AG04450 (cell line): Measurements from ENCODE around the gene TTC3. TPM values are rescaled to one million over a fixed set of nuclear protein-coding genes. Genes with fewer than 3 reads are reported as not detected.

Source experiments
- CTCF ChIA-PET: fragments of 300-600, 350-600 bp; formaldehyde crosslinking; extraction: SDS; loops from one replicate; lab custom pipeline; 2022; ENCODE audit warnings: antibody characterized with exemption, inconsistent platforms; lab: Charles Lee
- POLR2A ChIA-PET: fragments of 350-600 bp; formaldehyde crosslinking; extraction: SDS; loops from one replicate; lab custom pipeline; 2021; ENCODE audit warnings: antibody characterized with exemption, inconsistent platforms; lab: Yijun Ruan, JAX
- DNase-seq: peaks from one replicate; pipeline ENCODE4 v3.0.0-alpha.2; 2011; ENCODE audit warnings: low read depth, low spot score
- H3K27ac ChIP-seq: one replicate; pipeline ENCODE4 v1.5.1; 2012; ENCODE audit warnings: low read depth, low read length, control low read depth
- H3K27me3 ChIP-seq: one replicate; pipeline ENCODE4 v1.6.0; 2012; ENCODE audit warnings: low read length; ENCODE audit not compliant: control insufficient read depth, insufficient read depth
- H3K4me3 ChIP-seq: 2 replicates; pipeline ENCODE4 v1.5.1; 2011; ENCODE audit warnings: mild to moderate bottlenecking, low read depth, low read length, control low read depth
- H3K9me3 ChIP-seq: 2 replicates; pipeline ENCODE4 v1.5.1; 2012; ENCODE audit warnings: low read length; ENCODE audit not compliant: control insufficient read depth, insufficient read depth
- polyA plus RNA-seq: library from polyadenylated mRNA; depleted of rRNA; stranded (reverse); fragments of >200 nt; gene quantifications from 2 replicates; pipeline ENCODE4 v1.2.3, GENCODE V29; 2011
- TF ChIP-seq, protein P1 (sequence below): IDR thresholded peaks from 2 replicates; pipeline ENCODE4 v1.5.1; 2011; ENCODE audit warnings: low read depth, low read length, control low read depth, inconsistent platforms

TTC3 gene
- polyA plus RNA-seq, 1 experiment = 224 TPM

DNA sequence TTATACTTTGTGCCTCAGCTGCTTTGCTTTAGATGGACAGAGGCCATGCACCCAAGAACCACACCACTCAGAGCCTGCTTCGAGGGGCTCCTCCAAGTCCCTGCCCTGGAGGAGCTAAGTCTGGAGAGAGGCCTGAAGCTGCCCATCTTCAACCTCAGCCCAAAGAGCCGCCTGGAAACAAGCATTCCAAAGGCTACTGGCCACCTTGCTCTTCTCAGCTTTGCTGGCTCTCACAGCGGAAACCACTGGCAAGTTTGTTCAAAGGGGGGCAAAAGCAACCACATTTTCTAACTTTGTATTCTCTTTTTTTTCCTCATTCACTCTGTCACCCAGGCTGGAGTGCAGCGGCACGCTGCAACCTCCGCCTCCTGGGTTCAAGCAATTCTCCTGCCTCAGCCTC lies 170.9 kb downstream of the TTC3 start:
- H3K27me3 ChIP-seq = no peaks in the 10 kb centered on the region
- POLR2A ChIA-PET = no interaction called here
- DNase-seq = no peak
- CTCF ChIA-PET = no interaction called here
- H3K9me3 ChIP-seq = no peaks in the 10 kb centered on the region
- H3K4me3 ChIP-seq = no peak overlapping the region
- TF ChIP-seq, protein P1, sequence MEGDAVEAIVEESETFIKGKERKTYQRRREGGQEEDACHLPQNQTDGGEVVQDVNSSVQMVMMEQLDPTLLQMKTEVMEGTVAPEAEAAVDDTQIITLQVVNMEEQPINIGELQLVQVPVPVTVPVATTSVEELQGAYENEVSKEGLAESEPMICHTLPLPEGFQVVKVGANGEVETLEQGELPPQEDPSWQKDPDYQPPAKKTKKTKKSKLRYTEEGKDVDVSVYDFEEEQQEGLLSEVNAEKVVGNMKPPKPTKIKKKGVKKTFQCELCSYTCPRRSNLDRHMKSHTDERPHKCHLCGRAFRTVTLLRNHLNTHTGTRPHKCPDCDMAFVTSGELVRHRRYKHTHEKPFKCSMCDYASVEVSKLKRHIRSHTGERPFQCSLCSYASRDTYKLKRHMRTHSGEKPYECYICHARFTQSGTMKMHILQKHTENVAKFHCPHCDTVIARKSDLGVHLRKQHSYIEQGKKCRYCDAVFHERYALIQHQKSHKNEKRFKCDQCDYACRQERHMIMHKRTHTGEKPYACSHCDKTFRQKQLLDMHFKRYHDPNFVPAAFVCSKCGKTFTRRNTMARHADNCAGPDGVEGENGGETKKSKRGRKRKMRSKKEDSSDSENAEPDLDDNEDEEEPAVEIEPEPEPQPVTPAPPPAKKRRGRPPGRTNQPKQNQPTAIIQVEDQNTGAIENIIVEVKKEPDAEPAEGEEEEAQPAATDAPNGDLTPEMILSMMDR = no peak
- H3K27ac ChIP-seq = no peak overlapping the region

DNA sequence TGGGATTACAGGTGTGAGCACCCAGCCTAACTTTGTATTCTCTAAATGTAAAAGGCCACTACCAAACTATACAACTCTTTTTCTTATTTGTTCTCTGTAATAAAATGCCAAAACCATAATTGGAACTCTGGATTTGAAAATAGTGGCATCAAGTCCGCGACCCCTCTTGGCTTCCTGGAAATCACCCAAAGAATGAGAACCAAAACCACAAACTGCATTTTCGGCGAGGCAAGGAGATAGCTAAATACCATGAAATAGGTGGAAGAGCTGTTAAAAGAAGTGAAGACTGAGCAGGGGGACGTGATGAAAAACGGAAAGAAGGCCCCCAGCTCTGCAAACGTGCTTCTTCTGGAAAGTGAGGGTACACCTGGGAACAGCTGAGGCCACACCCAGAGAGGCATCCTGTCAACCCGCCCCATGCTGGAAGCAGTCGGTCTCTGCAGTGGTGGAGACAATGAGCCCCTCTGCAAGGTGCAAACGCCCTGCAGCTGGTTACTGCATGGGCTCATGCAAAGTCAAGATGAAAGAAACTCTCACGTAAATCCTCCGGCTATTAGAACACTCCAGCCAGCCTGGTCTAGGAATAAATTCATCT lies 171.5 kb downstream of the TTC3 start:
- DNase-seq = no peak
- ChIA-PET POLR2A (no interaction called here), CTCF (no interaction called here)

DNA sequence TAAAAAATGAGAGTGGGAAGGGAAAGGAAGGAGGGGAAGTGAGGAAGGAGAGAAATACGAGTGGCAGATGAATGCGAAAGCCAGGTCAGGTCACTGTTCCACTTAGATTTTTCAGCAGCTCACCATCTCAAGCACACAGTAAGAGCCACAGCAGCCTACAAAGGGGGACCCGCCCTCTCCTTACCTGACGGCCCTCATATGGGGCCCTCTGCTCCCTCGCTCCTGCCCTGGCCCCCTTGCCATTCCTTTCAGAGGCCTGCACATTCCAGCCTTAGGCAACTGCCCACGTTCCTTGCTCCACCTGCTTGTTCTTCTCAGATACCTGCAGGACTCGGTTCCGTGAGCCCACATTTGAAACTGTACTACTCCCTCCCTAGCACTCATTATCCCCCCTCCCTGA lies 172.1 kb downstream of the TTC3 start:
- H3K9me3 ChIP-seq = no peaks in the 10 kb centered on the region
- no peak overlapping the region for H3K4me3 ChIP-seq
- no peaks in the 10 kb centered on the region for H3K27me3 ChIP-seq
- ChIA-PET CTCF (no interaction called here), POLR2A (no interaction called here)
- no peak for DNase-seq
- H3K27ac ChIP-seq = no peak overlapping the region
- TF ChIP-seq, protein P1 = no peak

More for the DNA sequence above, 171.5 kb downstream of the TTC3 start:
- H3K27me3 ChIP-seq = no peaks in the 10 kb centered on the region
- H3K4me3 ChIP-seq = no peak overlapping the region
- TF ChIP-seq, protein P1 = no peak
- H3K9me3 ChIP-seq = no peaks in the 10 kb centered on the region
- H3K27ac ChIP-seq = no peak overlapping the region

DNA sequence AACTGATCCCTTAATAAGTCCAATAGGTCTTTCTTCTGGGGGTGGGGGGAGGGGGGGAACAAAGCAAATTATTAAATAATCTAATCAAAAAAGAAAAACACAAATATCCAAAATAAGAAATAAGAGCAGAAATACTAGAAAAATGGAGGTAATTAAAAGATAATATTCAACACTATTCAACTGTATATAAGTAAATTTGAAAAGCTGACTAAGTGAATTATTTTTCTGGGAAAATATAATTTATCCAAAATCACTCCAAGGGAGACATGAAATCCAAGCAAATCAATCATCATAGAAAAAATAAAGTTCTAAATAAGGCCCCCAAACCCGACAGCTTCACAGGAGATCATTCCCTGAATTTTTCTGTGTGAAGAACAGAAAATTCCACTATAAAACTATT lies 175.2 kb downstream of the TTC3 start:
- no peaks in the 10 kb centered on the region for H3K27me3 ChIP-seq
- H3K27ac ChIP-seq = no peak overlapping the region
- POLR2A ChIA-PET = no interaction called here
- DNase-seq = no peak
- CTCF ChIA-PET = interaction anchor here (0.7 kb wide), 1 partner anchor 103 kb away, joined by 4 read pairs; no protein-coding TSS in a partner anchor
- TF ChIP-seq, protein P1 = no peak
- no peaks in the 10 kb centered on the region for H3K9me3 ChIP-seq
- no peak overlapping the region for H3K4me3 ChIP-seq

DNA sequence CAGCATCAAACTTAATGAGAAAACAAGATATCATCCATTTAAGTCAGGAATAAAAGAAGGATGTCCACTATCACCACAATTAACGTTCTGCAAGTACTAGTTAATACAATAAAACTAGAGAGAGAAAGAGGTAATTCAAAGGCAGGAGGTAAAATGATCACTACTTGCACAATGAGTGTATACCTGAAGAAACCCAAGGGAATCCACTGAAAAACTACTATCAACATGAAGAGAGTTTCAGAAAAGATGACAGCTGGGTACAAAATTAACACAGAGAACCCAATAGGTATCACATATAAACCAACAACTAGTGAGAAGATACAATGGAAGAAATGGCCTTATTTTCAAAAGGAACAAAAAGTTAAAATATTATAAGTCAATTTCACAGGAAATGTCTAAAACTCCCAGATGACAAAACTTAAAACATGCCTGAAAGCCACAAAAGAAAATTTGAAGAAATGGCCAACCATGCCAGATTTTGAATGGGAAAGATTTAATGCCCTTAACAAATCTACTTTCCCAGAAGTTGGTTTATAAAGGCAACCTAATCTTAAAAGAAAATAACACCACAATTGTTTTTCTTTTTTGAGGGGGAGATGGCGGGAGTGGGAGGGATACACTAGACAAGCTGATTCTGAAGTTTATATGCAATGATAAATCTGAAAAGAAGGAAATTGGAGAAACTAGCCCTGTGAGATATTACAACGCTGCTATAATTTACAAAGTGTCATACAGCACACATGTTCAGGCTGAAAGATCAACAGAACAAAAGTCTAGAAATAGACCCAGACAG lies 176.3 kb downstream of the TTC3 start:
- no peak for DNase-seq
- CTCF ChIA-PET = interaction anchor here (0.6 to 1.2 kb wide), 2 partner anchors 17 to 77 kb away, joined by 3 to 5 read pairs; partner anchors contain the start of gene VPS26C
- Histone ChIP-seq H3K27ac (no peak overlapping the region), H3K27me3 (no peaks in the 10 kb centered on the region), H3K4me3 (no peak overlapping the region), H3K9me3 (no peaks in the 10 kb centered on the region)
- TF ChIP-seq, protein P1 = no peak
- POLR2A ChIA-PET = no interaction called here
